ENCODE results near the gene RAPGEF6. TPM values are rescaled to one million over a fixed set of nuclear protein-coding genes. Genes with fewer than 3 reads are reported as not detected.
"Not testable (repeated sequence)": the region's sequence is repeated elsewhere in the genome, so short reads cannot be mapped to it uniquely, and the experiment has no call there.

RAPGEF6 gene
- total RNA-seq, 1 experiment from 2014 or later: 50.7 TPM

DNA sequence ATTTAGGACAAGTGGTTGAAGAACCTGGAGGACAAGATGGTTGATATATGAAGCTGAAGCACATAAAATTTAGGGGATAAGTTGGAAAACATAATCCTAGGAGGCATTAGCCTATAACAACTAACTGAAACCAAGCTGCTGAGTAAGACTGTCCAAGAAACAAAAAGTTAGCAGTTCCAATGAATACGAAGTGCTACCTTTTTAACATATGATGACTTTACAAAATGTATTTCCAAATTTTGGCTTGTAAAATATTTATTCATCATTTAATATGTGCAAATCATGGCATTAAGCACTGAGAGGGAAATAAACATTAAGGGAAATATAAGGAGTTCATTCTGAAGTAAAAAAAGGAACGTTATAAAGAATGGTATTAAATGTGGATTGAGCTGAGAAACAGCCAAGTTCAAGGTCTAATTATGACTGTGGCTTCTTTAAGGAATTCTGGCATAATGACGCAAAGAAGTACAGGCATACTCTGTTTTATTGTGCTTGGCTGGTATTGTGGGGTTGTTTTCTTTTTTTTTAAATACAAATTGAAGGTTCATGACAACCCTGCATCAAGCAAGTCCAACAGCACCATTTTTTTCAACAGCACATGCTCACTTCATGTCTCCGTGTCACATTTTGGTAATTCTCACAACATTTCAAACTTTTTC, 7.7 kb downstream of the RAPGEF6 start:
- H3K9me2 ChIP-seq (replicated peaks; ENCODE audit: insufficient read depth, low read length): no peaks in the 10 kb centered on the region
- no peak overlapping the region for H3K4me2 ChIP-seq (ENCODE audit: low read depth, low read length, poor library complexity, severe bottlenecking)
- peaks cover 28% of the 10 kb centered on the region for H3K4me1 ChIP-seq (ENCODE audit: low read length)
- peaks cover 100% of the 10 kb centered on the region for H3K79me2 ChIP-seq (ENCODE audit: low read length)
- DNase-seq: no peak
- H3K9me3 ChIP-seq (ENCODE audit: low read length): no peaks in the 10 kb centered on the region
- no peaks in the 10 kb centered on the region; the same call in 1 of the 2 replicates for H4K20me1 ChIP-seq (ENCODE audit: insufficient read depth, low read depth, low read length)
- H3K36me3 ChIP-seq (ENCODE audit: insufficient read depth, low read length): peaks cover 24% of the 10 kb centered on the region
- H3K4me3 ChIP-seq (ENCODE audit: low read length): no peak overlapping the region
- no peak overlapping the region for H3K9ac ChIP-seq (ENCODE audit: low read length)
- H2AFZ ChIP-seq (ENCODE audit: low read length): no peak overlapping the region
- no peaks in the 10 kb centered on the region for H3K27me3 ChIP-seq (ENCODE audit: low read length)
- no peak overlapping the region for H3K27ac ChIP-seq (ENCODE audit: low read length)

DNA sequence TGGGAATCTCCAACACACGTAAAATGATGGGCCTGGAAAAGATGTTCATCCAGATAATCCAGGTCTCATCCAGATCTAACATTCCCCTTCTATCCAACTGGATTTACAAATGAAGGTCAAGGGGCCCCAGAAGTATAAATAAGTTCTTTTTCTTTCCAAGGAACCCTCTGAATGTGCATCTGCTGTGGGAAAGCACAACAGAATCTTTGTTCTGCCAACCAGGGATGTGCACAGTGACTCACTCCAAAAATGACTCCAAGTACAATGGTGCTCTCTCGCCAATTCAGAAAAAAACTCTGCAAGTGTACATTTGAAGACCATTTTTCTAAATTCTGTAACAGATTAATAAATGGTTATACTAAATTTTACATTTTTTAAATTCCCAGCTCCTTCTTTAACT, 12.4 kb downstream of the RAPGEF6 start:
- peaks cover 100% of the 10 kb centered on the region for H3K79me2 ChIP-seq (ENCODE audit: low read length)
- no peak overlapping the region for H3K9ac ChIP-seq (ENCODE audit: low read length)
- H3K9me2 ChIP-seq (replicated peaks; ENCODE audit: insufficient read depth, low read length): no peaks in the 10 kb centered on the region
- H3K4me2 ChIP-seq (ENCODE audit: low read depth, low read length, poor library complexity, severe bottlenecking): no peak overlapping the region
- H3K4me3 ChIP-seq (ENCODE audit: low read length): no peak overlapping the region
- no peak overlapping the region for H3K27ac ChIP-seq (ENCODE audit: low read length)
- H2AFZ ChIP-seq (ENCODE audit: low read length): no peak overlapping the region
- peaks cover 38% of the 10 kb centered on the region for H3K36me3 ChIP-seq (ENCODE audit: insufficient read depth, low read length)
- no peak for DNase-seq
- no peaks in the 10 kb centered on the region for H3K9me3 ChIP-seq (ENCODE audit: low read length)
- no peaks in the 10 kb centered on the region for H3K27me3 ChIP-seq (ENCODE audit: low read length)
- H4K20me1 ChIP-seq (ENCODE audit: insufficient read depth, low read depth, low read length): peaks cover 17% of the 10 kb centered on the region; the same call in 1 of the 2 replicates
- peaks cover 17% of the 10 kb centered on the region; the same call in 1 of the 2 replicates for H3K4me1 ChIP-seq (ENCODE audit: low read length)

DNA sequence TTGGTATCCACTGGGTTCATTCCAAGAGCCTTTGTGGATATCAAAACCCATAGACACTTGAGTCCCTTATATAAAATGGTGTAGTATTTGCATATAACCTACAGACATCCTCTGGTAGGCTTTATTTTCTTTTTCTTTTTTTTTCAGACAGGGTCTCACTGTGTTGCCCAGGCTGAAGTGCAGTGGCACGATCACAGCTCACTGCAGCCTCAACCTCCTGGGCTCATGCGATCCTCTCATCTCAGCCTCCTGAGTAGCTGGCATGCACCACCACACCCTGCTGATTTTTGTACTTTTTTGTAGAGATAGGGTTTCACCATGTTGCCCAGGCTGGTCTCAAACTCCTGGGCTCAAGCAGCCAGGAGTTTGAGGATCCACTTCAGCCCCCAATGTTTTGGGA, 13.9 kb downstream of the RAPGEF6 start:
- Histone ChIP-seq H3K4me1 (ENCODE audit: low read length) (peaks cover 17% of the 10 kb centered on the region; the same call in 1 of the 2 replicates), H3K79me2 (ENCODE audit: low read length) (peaks cover 100% of the 10 kb centered on the region), H3K36me3 (ENCODE audit: insufficient read depth, low read length) (peaks cover 35% of the 10 kb centered on the region), H4K20me1 (ENCODE audit: insufficient read depth, low read depth, low read length) (peaks cover 20% of the 10 kb centered on the region; the same call in 1 of the 2 replicates)
- not testable (repeated sequence) for H3K9ac ChIP-seq (ENCODE audit: low read length); H3K27ac ChIP-seq (ENCODE audit: low read length); H3K4me3 ChIP-seq (ENCODE audit: low read length); DNase-seq; H3K9me3 ChIP-seq (ENCODE audit: low read length); H3K9me2 ChIP-seq (replicated peaks; ENCODE audit: insufficient read depth, low read length); H3K27me3 ChIP-seq (ENCODE audit: low read length); H2AFZ ChIP-seq (ENCODE audit: low read length); H3K4me2 ChIP-seq (ENCODE audit: low read depth, low read length, poor library complexity, severe bottlenecking)

DNA sequence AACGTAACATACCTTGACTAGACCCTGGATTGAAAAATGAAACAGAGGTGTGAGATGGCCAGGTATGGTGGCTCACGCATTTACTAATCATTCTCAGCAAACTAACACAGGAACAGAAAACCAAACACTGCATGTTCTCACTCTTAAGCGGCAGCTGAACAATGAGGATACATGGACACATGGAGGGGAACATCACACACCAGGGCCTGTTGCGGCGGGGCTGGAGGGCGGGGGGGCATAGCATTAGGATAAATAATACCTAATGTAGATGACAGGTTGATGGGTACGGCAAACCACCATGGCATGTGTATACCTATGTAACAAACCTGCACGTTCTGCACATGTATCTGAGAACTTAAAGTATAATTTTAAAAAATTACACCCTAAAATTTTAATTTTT, 15.9 kb downstream of the RAPGEF6 start:
- peaks cover 100% of the 10 kb centered on the region for H3K79me2 ChIP-seq (ENCODE audit: low read length)
- H3K27me3 ChIP-seq (ENCODE audit: low read length): no peaks in the 10 kb centered on the region
- no peaks in the 10 kb centered on the region for H3K9me2 ChIP-seq (replicated peaks; ENCODE audit: insufficient read depth, low read length)
- H3K4me2 ChIP-seq (ENCODE audit: low read depth, low read length, poor library complexity, severe bottlenecking): no peak overlapping the region
- peaks cover 30% of the 10 kb centered on the region for H3K36me3 ChIP-seq (ENCODE audit: insufficient read depth, low read length)
- H3K27ac ChIP-seq (ENCODE audit: low read length): no peak overlapping the region
- no peak overlapping the region for H2AFZ ChIP-seq (ENCODE audit: low read length)
- no peak overlapping the region for H3K9ac ChIP-seq (ENCODE audit: low read length)
- no peak for DNase-seq
- peaks cover 17% of the 10 kb centered on the region; the same call in 1 of the 2 replicates for H3K4me1 ChIP-seq (ENCODE audit: low read length)
- H3K9me3 ChIP-seq (ENCODE audit: low read length): no peaks in the 10 kb centered on the region
- H3K4me3 ChIP-seq (ENCODE audit: low read length): no peak overlapping the region
- peaks cover 30% of the 10 kb centered on the region for H4K20me1 ChIP-seq (ENCODE audit: insufficient read depth, low read depth, low read length)

DNA sequence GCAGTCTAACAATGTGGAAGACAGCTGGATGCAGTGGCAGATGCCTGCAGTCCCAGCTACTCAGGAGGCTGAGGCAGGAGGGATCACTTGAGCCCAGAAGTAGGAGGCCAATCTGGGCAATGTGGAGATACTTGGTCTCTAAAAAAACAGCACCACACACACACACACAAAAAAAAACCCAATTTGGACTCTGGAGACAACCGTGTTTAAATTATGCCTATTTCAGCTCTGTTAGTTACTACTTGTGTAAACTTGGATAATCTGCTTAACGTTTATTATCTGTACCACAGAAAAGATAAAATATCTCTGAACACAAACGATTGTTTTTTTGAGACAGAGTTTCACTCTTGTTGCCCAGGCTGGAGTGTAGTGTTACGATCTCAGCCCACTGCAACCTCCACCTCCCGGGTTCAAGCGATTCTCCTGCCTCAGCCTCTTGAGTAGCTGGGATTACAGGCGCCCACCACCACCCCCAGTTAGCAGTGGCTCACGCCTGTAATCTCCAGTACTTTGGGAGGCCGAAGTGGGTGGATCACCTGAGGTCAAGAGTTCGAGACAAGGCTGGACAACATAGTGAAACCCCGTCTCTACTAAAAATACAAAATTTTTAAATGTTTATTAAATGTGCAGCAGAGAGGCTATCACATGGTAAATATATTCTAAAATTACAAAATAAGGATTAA, 17.7 kb downstream of the RAPGEF6 start:
- Histone ChIP-seq H3K4me2 (ENCODE audit: low read depth, low read length, poor library complexity, severe bottlenecking) (no peak overlapping the region), H3K4me3 (ENCODE audit: low read length) (no peak overlapping the region), H3K9ac (ENCODE audit: low read length) (no peak overlapping the region), H2AFZ (ENCODE audit: low read length) (no peak overlapping the region), H4K20me1 (ENCODE audit: insufficient read depth, low read depth, low read length) (peaks cover 37% of the 10 kb centered on the region), H3K27me3 (ENCODE audit: low read length) (no peaks in the 10 kb centered on the region), H3K4me1 (ENCODE audit: low read length) (peaks cover 17% of the 10 kb centered on the region; the same call in 1 of the 2 replicates), H3K9me2 (replicated peaks; ENCODE audit: insufficient read depth, low read length) (no peaks in the 10 kb centered on the region), H3K36me3 (ENCODE audit: insufficient read depth, low read length) (peaks cover 19% of the 10 kb centered on the region), H3K9me3 (ENCODE audit: low read length) (no peaks in the 10 kb centered on the region), H3K79me2 (ENCODE audit: low read length) (peaks cover 100% of the 10 kb centered on the region), H3K27ac (ENCODE audit: low read length) (no peak overlapping the region)
- DNase-seq: no peak

DNA sequence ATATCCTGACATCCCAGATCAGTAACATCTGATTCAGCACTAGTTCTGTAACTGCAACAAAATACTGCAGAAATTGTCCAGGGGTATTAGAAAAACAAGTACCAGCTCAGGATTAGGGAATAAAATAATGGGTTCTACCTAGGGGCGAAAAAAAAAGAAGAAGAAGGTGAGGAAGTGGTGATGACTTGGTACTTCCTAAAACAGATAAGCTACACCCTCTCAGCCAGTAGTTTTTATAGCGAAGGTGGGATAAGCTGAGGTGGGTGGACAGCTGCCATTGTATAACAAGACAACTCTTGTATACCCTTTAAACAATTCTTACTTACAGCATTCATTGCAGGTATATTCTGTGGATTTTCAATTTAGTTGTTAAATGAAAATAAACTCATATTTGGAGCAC, 19.1 kb downstream of the RAPGEF6 start:
- no peak overlapping the region for H2AFZ ChIP-seq (ENCODE audit: low read length)
- H3K9ac ChIP-seq (ENCODE audit: low read length): no peak overlapping the region
- H3K4me3 ChIP-seq (ENCODE audit: low read length): no peak overlapping the region
- H3K27me3 ChIP-seq (ENCODE audit: low read length): no peaks in the 10 kb centered on the region
- no peaks in the 10 kb centered on the region for H3K9me3 ChIP-seq (ENCODE audit: low read length)
- no peak overlapping the region for H3K4me2 ChIP-seq (ENCODE audit: low read depth, low read length, poor library complexity, severe bottlenecking)
- no peaks in the 10 kb centered on the region for H3K9me2 ChIP-seq (replicated peaks; ENCODE audit: insufficient read depth, low read length)
- peaks cover 12% of the 10 kb centered on the region; the same call in 1 of the 2 replicates for H3K36me3 ChIP-seq (ENCODE audit: insufficient read depth, low read length)
- no peak for DNase-seq
- no peak overlapping the region for H3K27ac ChIP-seq (ENCODE audit: low read length)
- peaks cover 100% of the 10 kb centered on the region for H3K79me2 ChIP-seq (ENCODE audit: low read length)
- H4K20me1 ChIP-seq (ENCODE audit: insufficient read depth, low read depth, low read length): peaks cover 26% of the 10 kb centered on the region
- H3K4me1 ChIP-seq (ENCODE audit: low read length): peaks cover 11% of the 10 kb centered on the region; the same call in 1 of the 2 replicates

DNA sequence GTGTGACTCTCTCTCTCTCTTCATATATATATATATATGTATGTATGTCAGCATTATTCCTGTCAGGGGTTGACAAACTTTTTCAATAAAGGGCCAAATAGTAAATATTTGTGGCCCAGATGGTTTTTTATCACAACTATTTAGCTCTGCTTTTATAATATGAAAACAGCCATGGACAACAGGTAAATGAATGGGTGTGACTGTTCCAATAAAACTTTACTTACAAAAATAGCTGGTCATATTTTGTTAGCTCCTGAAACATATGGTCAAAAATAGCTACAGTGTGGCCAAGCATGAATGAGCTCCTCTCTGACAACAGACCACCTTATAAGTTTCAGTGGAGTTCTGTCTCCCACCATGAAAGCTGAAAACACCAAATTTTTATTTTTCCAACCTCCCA, 21.6 kb downstream of the RAPGEF6 start:
- peaks cover 15% of the 10 kb centered on the region for H3K4me1 ChIP-seq (ENCODE audit: low read length)
- peaks cover 9% of the 10 kb centered on the region; the same call in 1 of the 2 replicates for H3K36me3 ChIP-seq (ENCODE audit: insufficient read depth, low read length)
- H3K79me2 ChIP-seq (ENCODE audit: low read length): peaks cover 100% of the 10 kb centered on the region
- H3K27me3 ChIP-seq (ENCODE audit: low read length): no peaks in the 10 kb centered on the region
- peaks cover 27% of the 10 kb centered on the region for H4K20me1 ChIP-seq (ENCODE audit: insufficient read depth, low read depth, low read length)
- H3K27ac ChIP-seq (ENCODE audit: low read length): no peak overlapping the region
- no peak overlapping the region for H3K4me3 ChIP-seq (ENCODE audit: low read length)
- H3K9me3 ChIP-seq (ENCODE audit: low read length): no peaks in the 10 kb centered on the region
- no peak overlapping the region for H2AFZ ChIP-seq (ENCODE audit: low read length)
- no peak overlapping the region for H3K4me2 ChIP-seq (ENCODE audit: low read depth, low read length, poor library complexity, severe bottlenecking)
- no peak for DNase-seq
- no peaks in the 10 kb centered on the region for H3K9me2 ChIP-seq (replicated peaks; ENCODE audit: insufficient read depth, low read length)
- no peak overlapping the region for H3K9ac ChIP-seq (ENCODE audit: low read length)

DNA sequence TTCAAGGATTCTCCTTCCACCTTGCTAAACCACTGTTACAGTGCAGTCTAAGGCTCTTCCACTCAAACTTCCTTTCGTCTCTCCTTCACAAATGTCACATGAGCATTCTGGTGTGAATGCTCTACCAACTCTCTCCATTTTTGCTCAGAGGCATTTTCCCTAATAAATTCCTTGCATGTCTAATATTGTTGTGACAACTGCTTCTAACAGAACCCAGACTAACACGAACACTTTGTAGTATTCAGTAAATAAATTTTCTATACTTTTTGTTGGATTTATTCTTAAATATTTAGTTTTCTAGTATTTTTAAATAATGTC, 24.0 kb downstream of the RAPGEF6 start:
- H3K9ac ChIP-seq (ENCODE audit: low read length): no peak overlapping the region
- no peak overlapping the region for H2AFZ ChIP-seq (ENCODE audit: low read length)
- H3K4me2 ChIP-seq (ENCODE audit: low read depth, low read length, poor library complexity, severe bottlenecking): no peak overlapping the region
- H3K4me3 ChIP-seq (ENCODE audit: low read length): no peak overlapping the region
- no peaks in the 10 kb centered on the region for H3K27me3 ChIP-seq (ENCODE audit: low read length)
- no peak overlapping the region for H3K27ac ChIP-seq (ENCODE audit: low read length)
- H3K9me2 ChIP-seq (replicated peaks; ENCODE audit: insufficient read depth, low read length): no peaks in the 10 kb centered on the region
- H3K4me1 ChIP-seq (ENCODE audit: low read length): peaks cover 17% of the 10 kb centered on the region
- H4K20me1 ChIP-seq (ENCODE audit: insufficient read depth, low read depth, low read length): peaks cover 30% of the 10 kb centered on the region
- no peak for DNase-seq
- no peaks in the 10 kb centered on the region for H3K9me3 ChIP-seq (ENCODE audit: low read length)
- H3K36me3 ChIP-seq (ENCODE audit: insufficient read depth, low read length): no peaks in the 10 kb centered on the region; the same call in 1 of the 2 replicates
- peaks cover 100% of the 10 kb centered on the region for H3K79me2 ChIP-seq (ENCODE audit: low read length)
